ENCODE data around the gene LUC7L3.

The LUC7L3 gene, protein sequence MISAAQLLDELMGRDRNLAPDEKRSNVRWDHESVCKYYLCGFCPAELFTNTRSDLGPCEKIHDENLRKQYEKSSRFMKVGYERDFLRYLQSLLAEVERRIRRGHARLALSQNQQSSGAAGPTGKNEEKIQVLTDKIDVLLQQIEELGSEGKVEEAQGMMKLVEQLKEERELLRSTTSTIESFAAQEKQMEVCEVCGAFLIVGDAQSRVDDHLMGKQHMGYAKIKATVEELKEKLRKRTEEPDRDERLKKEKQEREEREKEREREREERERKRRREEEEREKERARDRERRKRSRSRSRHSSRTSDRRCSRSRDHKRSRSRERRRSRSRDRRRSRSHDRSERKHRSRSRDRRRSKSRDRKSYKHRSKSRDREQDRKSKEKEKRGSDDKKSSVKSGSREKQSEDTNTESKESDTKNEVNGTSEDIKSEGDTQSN

GRCh38 chr17:50719144-50719923 is at the start of gene LUC7L3:
LUC7L3 (plus strand) TSS chr17:50719603; CDS start chr17:50719733, 130 bp downstream.
- CTCF ChIA-PET, result interaction anchor here (1.0 to 1.1 kb wide), 2 partner anchors 14 to 93 kb away, joined by 3 read pairs; no protein-coding TSS in a partner anchor
- Histone ChIP-seq H3K9me3 (ENCODE audit: control insufficient read depth, insufficient read depth, low read depth, low read length) (no peaks in the 10 kb centered on the region), H3K27ac (ENCODE audit: extremely low read depth, low read depth, low read length) (peak within 1 kb of the TSS; percentile 97), H3K4me3 (ENCODE audit: low read depth, low read length) (peak within 1 kb of the TSS; percentile 98), H3K4me1 (ENCODE audit: control insufficient read depth, insufficient read depth, low read length) (peaks cover 22% of the 10 kb centered on the region), H3K36me3 (ENCODE audit: control insufficient read depth in 2 of 2, insufficient read depth in 1 of 2, low read length in 2 of 2) (peaks cover 6 to 7% of the 10 kb centered on the region in 2 experiments; a peak in 2 of 3 replicates)
- POLR2A ChIA-PET, result interaction anchor here (0.5 to 1.4 kb wide), 18 partner anchors 10 to 322 kb away, joined by 3 to 46 read pairs (median 5); partner anchors contain the start of genes ANKRD40, CACNA1G and LRRC59
- TF ChIP-seq ZNF837 (tag by site-specific recombination; IDR thresholded peaks at IDR 0.05) (no peak), ZNF280C (tag by site-specific recombination; IDR thresholded peaks at IDR 0.05) (no peak), GLI2 (tag by site-specific recombination; IDR thresholded peaks at IDR 0.05; ENCODE audit: borderline replicate concordance, low read depth) (no peak), TCF7L2 (IDR thresholded peaks at IDR 0.05; ENCODE audit: borderline replicate concordance, low read depth, low read length) (no peak), PRDM10 (tag by site-specific recombination; IDR thresholded peaks at IDR 0.05) (no peak), KLF1 (tag by site-specific recombination; IDR thresholded peaks at IDR 0.05) (peak; percentile 75), ZNF626 (tag by site-specific recombination; IDR thresholded peaks at IDR 0.05) (no peak), KLF16 (tag by site-specific recombination; IDR thresholded peaks at IDR 0.05) (peak; percentile 59; the same call in 1 of the 2 replicates), MYNN (tag by site-specific recombination; IDR thresholded peaks at IDR 0.05; ENCODE audit: borderline replicate concordance) (no peak), ZNF670 (tag by site-specific recombination; IDR thresholded peaks at IDR 0.05; ENCODE audit: low read depth) (no peak), ZNF184 (tag by site-specific recombination; IDR thresholded peaks at IDR 0.05) (0 out of 2 replicates have a peak, but pooled peaks have one; percentile 11), YY1 (tag by site-specific recombination; IDR thresholded peaks at IDR 0.05) (peak; percentile 87; the same call in 1 of the 2 replicates), ZNF473 (tag by site-specific recombination; IDR thresholded peaks at IDR 0.05) (no peak), ZNF600 (tag by site-specific recombination; IDR thresholded peaks at IDR 0.05) (peak; percentile 70; the same call in 1 of the 2 replicates), ZNF624 (tag by site-specific recombination; IDR thresholded peaks at IDR 0.05) (no peak), ZNF132 (tag by site-specific recombination; IDR thresholded peaks at IDR 0.05; ENCODE audit: borderline replicate concordance) (no peak), ZNF501 (tag by site-specific recombination; IDR thresholded peaks at IDR 0.05) (peak; percentile 93; the same call in 1 of the 2 replicates), ZNF747 (tag by site-specific recombination; IDR thresholded peaks at IDR 0.05) (no peak), ZNF146 (tag by site-specific recombination; IDR thresholded peaks at IDR 0.05) (no peak; the same call in 1 of the 2 replicates), ZNF10 (tag by site-specific recombination; IDR thresholded peaks at IDR 0.05) (0 out of 2 replicates have a peak, but pooled peaks have one; percentile 19), ZNF416 (tag by site-specific recombination; IDR thresholded peaks at IDR 0.05) (no peak), ZNF664 (tag by site-specific recombination; IDR thresholded peaks at IDR 0.05) (no peak), ZNF571 (tag by site-specific recombination; IDR thresholded peaks at IDR 0.05) (no peak), ZNF785 (tag by site-specific recombination; IDR thresholded peaks at IDR 0.05) (peak; percentile 66; the same call in 1 of the 2 replicates), GLIS1 (tag by site-specific recombination; IDR thresholded peaks at IDR 0.05) (peak; percentile 44), ZNF658 (tag by site-specific recombination; IDR thresholded peaks at IDR 0.05) (no peak), HOXD13 (CRISPR knock-in tag; IDR thresholded peaks at IDR 0.05; ENCODE audit: borderline replicate concordance) (peak; percentile 56; the same call in 1 of the 2 replicates)
- TF ChIP-seq, protein P1, sequence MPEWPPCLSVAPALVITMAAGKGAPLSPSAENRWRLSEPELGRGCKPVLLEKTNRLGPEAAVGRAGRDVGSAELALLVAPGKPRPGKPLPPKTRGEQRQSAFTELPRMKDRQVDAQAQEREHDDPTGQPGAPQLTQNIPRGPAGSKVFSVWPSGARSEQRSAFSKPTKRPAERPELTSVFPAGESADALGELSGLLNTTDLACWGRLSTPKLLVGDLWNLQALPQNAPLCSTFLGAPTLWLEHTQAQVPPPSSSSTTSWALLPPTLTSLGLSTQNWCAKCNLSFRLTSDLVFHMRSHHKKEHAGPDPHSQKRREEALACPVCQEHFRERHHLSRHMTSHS (tag by site-specific recombination; IDR thresholded peaks at IDR 0.05), result no peak
- TF ChIP-seq, protein P2, sequence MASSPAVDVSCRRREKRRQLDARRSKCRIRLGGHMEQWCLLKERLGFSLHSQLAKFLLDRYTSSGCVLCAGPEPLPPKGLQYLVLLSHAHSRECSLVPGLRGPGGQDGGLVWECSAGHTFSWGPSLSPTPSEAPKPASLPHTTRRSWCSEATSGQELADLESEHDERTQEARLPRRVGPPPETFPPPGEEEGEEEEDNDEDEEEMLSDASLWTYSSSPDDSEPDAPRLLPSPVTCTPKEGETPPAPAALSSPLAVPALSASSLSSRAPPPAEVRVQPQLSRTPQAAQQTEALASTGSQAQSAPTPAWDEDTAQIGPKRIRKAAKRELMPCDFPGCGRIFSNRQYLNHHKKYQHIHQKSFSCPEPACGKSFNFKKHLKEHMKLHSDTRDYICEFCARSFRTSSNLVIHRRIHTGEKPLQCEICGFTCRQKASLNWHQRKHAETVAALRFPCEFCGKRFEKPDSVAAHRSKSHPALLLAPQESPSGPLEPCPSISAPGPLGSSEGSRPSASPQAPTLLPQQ (tag by site-specific recombination; IDR thresholded peaks at IDR 0.05), result peak; percentile 93
